ENCODE data around the gene GPR84. TPM values are rescaled to one million over a fixed set of nuclear protein-coding genes. Genes with fewer than 3 reads are reported as not detected.

Gene GPR84
- total and polyA plus RNA-seq, 7 donors = 0.54 to 0.92 (median 0.64) TPM; not detected in 3

- H3K27ac ChIP-seq = peak overlapping the region in 1 of 4 donors; percentile 84
- no peak for DNase-seq
- no peaks in the 10 kb centered on the region for H3K9me3 ChIP-seq
- no peak overlapping the region for H3K4me3 ChIP-seq
- H3K27me3 ChIP-seq = no peaks in the 10 kb centered on the region
- H3K4me1 ChIP-seq = peaks cover 0 to 54% (median 42%) of the 10 kb centered on the region in 4 donors
- TF ChIP-seq POLR2AphosphoS5 (IDR thresholded peaks at IDR 0.05) (no peak), POLR2A (IDR thresholded peaks at IDR 0.05) (no peak), EP300 (IDR thresholded peaks at IDR 0.05) (no peak), CTCF (IDR thresholded peaks at IDR 0.05) (no peak)
- 92 to 95% methylated on average over 9 of the region's 9 CpGs for WGBS, 2 donors
- intact Hi-C loops (cut with DNase I) = no loop called here
- H3K36me3 ChIP-seq = peaks cover 24 to 62% (median 45%) of the 10 kb centered on the region in 4 donors
These were observed 22.6 kb downstream of the GPR84 start for GRCh38 chr12:54341378-54342300.

DNA sequence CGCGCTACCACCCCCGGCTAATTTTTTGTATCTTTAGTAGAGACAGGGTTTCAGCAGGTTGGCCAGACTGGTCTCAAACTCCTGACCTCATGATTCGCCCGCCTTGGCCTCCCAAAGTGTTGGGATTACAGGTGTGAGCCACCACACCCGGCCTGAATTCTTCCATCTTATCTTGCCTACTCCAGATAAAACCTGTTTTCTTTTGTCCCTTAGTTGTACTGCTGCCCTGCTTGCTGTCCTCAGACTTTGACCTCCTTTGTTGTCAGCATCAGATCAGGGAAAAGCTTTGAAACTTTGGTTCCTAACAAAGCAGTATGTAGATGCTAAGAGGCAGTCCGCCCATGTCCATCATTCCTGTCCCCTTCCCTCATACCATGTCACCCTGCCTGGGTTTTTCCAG is 23.4 kb downstream of the GPR84 start:
- Histone ChIP-seq H3K4me3 (no peak overlapping the region), H3K9me3 (no peaks in the 10 kb centered on the region), H3K36me3 (peaks cover 24 to 54% (median 41%) of the 10 kb centered on the region in 4 donors), H3K27me3 (no peaks in the 10 kb centered on the region), H3K4me1 (peaks cover 0 to 62% (median 46%) of the 10 kb centered on the region in 4 donors), H3K27ac (peak overlapping the region in 1 of 4 donors; percentile 84)
- intact Hi-C loops (cut with DNase I) = no loop called here
- 88 to 92% methylated on average over 7 of the region's 7 CpGs for WGBS, 2 donors
- no peak for DNase-seq
- TF ChIP-seq EP300 (IDR thresholded peaks at IDR 0.05) (no peak), POLR2AphosphoS5 (IDR thresholded peaks at IDR 0.05) (no peak), POLR2A (IDR thresholded peaks at IDR 0.05) (no peak), CTCF (IDR thresholded peaks at IDR 0.05) (no peak)

DNA sequence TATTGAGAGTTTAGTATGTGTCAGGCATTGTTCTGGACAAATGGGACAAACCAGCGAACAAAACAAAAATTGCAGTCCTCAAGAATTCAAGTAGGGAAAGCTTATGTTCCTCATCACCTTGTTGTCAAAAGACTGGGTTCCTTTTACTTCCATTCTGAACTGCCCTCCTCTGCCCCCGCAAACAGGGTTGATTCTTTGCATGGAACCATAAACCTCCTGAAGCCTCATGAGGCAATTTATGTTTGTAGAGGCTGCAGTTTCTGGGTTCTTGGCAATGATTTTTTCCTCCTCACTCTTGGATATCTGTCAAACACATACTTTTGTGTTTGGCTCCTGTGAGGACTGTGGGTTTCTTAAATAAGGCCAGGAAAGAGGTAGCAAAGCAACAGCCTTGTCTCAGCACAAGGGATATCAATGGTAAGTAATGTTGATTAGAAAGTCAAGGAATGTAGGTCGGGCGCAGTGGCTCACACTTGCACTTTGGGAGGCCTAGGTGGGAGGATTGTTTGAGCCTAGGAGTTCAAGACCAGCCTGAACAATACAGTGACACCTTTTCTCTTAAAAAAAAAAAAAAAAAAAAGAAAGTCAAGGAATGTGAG is 25.5 kb downstream of the GPR84 start:
- H3K4me1 ChIP-seq = peaks cover 0 to 81% (median 50%) of the 10 kb centered on the region in 4 donors
- 91 to 92% methylated on average over 4 of the region's 4 CpGs for WGBS, 2 donors
- H3K4me3 ChIP-seq = no peak overlapping the region
- peaks cover 17 to 34% (median 22%) of the 10 kb centered on the region in 4 donors for H3K36me3 ChIP-seq
- no peak for TF ChIP-seq POLR2A (IDR thresholded peaks at IDR 0.05)
- no peak for TF ChIP-seq EP300 (IDR thresholded peaks at IDR 0.05)
- no peak for TF ChIP-seq POLR2AphosphoS5 (IDR thresholded peaks at IDR 0.05)
- TF ChIP-seq CTCF (IDR thresholded peaks at IDR 0.05) = no peak
- intact Hi-C loops (cut with DNase I) = no loop called here
- peak overlapping the region; percentile 51 to 84 (median 68) for H3K27ac ChIP-seq
- no peak for DNase-seq
- no peaks in the 10 kb centered on the region for H3K27me3 ChIP-seq
- no peaks in the 10 kb centered on the region for H3K9me3 ChIP-seq

DNA sequence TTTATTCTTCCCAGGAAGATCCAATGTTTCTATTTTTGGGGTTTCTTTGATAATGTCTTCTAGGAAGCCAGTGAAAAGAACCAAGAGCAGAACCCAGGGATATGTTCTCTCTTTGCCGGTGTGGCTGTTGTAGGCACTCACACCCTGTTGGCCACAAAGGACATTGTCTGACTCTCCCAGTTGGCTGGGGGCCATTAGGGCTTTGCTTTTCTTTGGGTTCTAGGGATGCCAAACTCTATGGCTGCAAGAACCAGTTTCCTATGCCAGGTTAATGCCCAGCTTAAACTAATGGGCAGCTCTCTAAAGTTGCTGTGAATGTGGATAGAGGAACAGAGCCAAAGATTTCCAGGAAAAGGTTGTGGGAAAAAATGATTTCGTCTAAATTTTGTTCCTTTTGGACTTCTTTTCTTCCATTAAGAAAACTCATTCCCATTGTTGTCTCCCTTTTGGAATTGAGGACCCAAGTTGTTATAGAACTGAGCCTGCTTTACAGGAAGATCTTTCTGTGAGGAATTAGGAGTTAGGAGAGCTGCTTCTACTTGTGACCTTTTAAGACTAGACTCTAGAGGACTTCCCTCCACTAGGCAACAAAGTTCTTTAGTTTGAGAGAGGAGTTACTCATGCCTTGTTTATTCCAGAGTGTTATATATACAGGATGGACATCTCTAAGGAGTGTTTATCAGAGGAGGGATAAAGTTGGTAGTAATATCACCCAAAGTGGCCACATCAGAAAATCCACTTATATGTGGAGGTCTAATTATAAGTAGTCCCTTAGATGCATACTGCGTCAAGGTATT is 26.2 kb downstream of the GPR84 start:
- Histone ChIP-seq H3K4me1 (peaks cover 0 to 81% (median 50%) of the 10 kb centered on the region in 4 donors), H3K4me3 (no peak overlapping the region), H3K9me3 (no peaks in the 10 kb centered on the region), H3K27ac (peak overlapping the region; percentile 51 to 84 (median 68)), H3K36me3 (peaks cover 10 to 26% (median 14%) of the 10 kb centered on the region in 4 donors), H3K27me3 (no peaks in the 10 kb centered on the region)
- intact Hi-C loops (cut with DNase I) = loop anchor here (1.0 kb wide), 1 partner anchor 21 kb away; no protein-coding TSS in a partner anchor
- 80 to 82% methylated on average over 3 of the region's 3 CpGs for WGBS, 2 donors
- DNase-seq = no peak
- TF ChIP-seq EP300 (IDR thresholded peaks at IDR 0.05) (no peak), POLR2A (IDR thresholded peaks at IDR 0.05) (no peak), CTCF (IDR thresholded peaks at IDR 0.05) (no peak), POLR2AphosphoS5 (IDR thresholded peaks at IDR 0.05) (no peak)

Data from sigmoid colon (tissue), 7 donors.